Muscle of back (tissue), 13 donors: ENCODE data around the gene LRRC4C. TPM values are rescaled to one million over a fixed set of nuclear protein-coding genes. Genes with fewer than 3 reads are reported as not detected.

Experiments
- DNase-seq, 3 donors: peaks; one replicate each; pipeline versions ENCODE4 v3.0.0 to v3.0.0-alpha.2; 2013
- long read RNA-seq, 9 donors: transcript quantifications; one replicate each; lab custom pipeline, GENCODE V29; 2026
- polyA plus RNA-seq, 10 donors: library from polyadenylated mRNA; unstranded; fragments of 120-200 nt; gene quantifications; one replicate each; pipeline ENCODE4 v1.2.1, GENCODE V29; 2013; ENCODE audit not compliant: insufficient read length in 10 of 10

The LRRC4C gene
- polyA plus RNA-seq: 1 to 10 TPM; 1.8 to 5.4 (median 3.4) TPM
- long read RNA-seq, donor 1: 0 reads
- long read RNA-seq, donor 2: 0 reads
- long read RNA-seq, donor 3: 0 reads
- long read RNA-seq, donor 4: 0 reads
- long read RNA-seq, donor 5: 0 reads
- long read RNA-seq, donor 6, full-length matches to known transcripts: 1 of 1 reads
- long read RNA-seq, donor 6, partial matches to known transcripts: 0 of 1 reads
- long read RNA-seq, donor 6, other reads (novel, unspliced or antisense): 0 of 1 reads
- long read RNA-seq, donor 7: 0 reads
- long read RNA-seq, donor 8: 0 reads
- long read RNA-seq, donor 9: 0 reads

DNA sequence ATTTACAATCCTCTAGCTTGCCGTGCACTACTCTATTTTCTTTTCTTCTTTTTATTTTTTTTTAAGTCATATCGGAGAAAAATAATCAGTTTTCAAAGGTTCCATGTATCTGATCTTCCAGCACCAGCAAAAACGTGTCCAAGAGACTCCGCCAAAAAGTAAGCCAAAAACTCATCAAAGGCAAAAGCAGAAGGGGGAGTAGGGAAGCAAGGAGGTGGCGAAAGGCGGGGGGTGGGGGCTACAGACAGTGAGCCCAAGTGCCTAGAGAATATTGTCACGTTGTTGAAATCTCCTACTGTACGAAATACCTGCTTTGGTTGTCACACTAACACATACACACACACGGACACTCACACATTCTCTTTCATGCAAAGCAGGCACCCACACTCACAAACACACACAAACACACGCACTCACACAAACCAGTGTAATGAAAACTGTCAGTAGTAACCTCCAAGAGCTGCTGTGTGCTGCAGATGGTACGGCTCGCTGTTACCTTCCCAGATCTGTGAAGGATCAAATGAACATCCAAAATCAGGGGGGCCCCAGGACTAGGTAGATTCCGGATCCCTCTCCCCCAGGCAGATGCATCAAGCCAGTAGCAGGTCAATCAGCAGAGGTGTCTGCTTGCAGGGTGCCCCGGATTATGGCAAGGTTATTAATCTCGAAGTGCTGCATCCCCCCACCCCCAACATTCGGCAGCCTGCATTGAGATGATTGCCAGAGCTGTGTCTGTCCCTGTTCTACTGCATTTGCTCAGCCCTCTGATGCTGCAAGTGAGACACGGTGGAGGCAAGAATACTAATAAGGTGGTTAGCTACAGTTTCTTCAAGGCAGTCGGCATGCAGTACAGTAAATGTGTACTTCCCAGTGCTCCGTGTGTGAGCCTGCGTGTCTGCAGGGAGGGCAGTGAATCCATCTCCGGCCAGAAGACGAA, at the start of gene LRRC4C:
Gene LRRC4C (minus strand): TSS at position 188 of the 937 bp plus-strand sequence.
- DNase-seq: peak in 1 of 3 donors; percentile 51

DNA sequence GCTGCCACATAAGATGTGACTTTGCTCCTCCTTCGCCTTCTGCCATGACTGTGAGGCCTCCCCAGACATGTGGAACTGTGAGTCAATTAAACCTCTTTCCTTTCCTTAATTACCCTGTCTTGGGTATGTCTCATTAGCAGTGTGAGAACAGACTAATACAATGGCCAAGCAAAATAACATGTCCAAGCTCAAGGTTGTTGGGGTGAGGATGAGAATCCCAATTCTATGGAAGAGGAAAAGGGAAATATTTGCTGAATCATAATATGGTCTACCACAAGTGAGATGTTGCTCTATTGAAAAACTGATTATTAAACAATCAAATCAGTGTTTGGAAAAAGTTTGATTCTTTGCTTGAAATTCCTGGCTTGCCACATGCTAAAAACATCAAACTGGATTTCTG, 48.7 kb upstream of the LRRC4C start:
- DNase-seq: no peak

DNA sequence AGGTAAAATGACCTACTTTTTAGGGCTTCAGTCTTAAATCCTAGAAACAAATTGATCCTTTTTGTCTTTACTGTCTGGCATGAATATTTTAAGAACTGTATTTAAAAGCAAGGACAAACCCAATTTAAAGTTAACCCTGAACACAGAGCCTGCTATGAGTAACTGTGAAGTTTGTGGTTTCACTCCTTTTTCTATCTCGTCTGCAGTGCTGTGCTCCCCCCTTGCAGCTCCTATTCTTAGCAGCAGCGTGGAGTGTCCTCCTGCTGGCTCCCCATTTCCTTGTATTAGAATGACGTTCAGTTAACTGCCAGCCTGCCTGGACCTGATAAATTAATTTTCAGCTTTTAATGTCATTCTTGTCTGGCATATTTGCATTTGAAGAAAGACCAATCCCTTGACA, 40.0 kb upstream of the LRRC4C start:
- no peak for DNase-seq

DNA sequence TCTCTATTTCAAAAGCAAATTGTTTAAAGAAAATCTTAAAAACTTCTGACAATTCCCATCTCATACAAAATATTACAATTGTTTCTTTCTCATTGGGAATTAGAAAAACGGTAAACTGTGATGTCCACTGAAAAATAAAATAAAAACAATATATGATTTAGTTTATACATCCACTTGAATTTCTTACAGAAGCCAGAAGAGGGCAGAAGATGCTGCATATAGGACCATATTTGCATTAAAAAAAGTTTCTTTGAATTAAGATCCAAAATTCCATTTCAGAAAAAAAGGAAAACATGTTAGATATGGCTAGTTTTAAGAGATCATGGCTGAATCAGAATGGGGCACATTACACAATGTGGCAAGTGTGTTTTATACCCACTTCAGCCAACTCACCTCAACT, 39.3 kb upstream of the LRRC4C start:
- DNase-seq: peak in 2 of 3 donors; percentile 13 to 55

DNA sequence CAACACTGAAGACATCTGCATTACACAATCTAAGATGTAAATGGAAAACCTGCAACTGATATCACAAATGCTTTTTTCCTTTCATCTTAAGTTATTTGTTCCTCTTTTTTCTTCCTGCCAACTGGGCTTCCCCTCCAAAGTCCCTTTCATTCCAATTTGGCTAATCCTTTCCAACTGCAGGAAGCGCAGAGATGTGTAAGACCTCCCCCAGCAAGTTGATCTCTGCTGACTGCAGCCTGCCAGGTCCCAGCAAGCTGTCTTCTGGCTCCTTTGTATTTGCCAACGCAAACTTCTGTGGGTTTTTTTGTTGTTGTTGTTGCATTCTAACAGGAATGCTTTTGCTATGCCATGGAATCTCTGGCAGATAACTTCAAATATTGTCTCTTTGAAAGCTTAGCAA, 38.5 kb upstream of the LRRC4C start:
- peak in 2 of 3 donors; percentile 54 to 74 for DNase-seq

DNA sequence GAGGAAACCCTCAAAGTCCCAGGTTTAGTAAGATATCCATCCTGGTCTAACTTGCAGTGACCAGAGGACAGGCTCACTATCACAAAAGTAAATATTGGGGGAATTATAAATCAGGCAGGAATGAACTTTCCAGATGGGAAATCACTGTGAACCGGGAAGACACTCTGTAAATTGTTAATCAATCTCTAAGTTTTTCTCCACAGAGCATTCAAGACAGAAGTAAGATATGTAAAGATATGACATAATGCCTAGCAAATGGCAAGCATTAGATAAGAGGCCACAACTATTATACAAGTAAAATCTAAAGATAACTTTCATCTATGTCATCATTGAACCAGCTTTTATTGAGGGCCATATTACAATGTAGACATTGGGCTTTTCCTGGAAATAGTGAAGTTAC, 35.3 kb upstream of the LRRC4C start:
- DNase-seq: no peak

DNA sequence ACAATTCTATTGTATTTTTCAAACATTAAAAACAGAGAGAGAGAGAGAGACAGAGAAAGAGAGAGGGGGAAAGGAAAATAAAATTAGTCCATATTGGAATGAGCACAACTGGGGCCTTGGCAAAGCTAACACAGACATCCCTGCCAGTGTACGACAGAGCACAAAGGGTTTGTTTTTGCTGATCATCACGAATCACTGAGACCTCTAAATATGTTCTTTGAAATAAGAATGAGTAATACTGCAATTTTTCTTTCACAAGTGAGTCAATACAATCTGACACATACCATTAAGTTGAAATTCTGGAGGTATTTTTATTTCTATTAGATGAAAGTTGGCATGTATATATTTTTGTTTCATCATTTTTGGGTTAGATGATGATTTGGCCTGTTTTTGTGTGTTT, 27.0 kb upstream of the LRRC4C start:
- no peak for DNase-seq

DNA sequence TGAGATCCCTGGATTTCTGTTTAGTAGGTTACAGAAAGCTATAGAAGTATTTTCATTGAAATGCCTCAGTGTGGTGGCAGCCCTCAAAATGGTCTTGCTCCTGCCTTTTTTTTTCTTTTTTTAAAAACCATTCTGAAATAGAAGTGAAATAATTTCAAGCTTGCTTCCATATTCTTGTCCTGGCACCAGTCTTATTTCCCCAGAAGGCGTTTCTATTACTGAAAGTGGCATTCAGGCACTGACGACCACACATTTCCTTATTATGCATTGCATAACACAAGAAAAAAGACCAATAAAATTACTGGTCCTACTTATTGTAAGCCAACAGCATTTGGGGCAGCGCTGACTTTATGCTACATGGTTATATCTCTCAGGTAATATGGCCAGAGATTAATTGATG, 24.5 kb upstream of the LRRC4C start:
- DNase-seq: no peak

DNA sequence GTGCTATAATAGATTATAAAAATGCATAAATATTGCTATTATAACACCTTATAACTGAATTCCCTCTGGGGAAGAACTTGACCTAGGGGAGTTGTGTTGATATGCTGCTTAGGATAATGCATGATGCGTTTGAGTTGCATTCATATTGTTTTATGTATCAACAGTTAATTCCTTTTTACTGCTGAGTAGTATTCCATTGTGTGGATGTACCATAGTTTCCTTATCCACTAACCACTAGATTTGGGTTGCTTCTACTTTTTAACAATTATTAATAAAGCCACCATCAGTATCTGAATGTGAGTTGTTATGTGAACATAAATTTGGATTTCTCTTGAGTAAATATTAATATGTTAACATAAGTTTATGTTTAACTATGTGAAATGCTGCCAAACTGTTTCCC, 19.7 kb upstream of the LRRC4C start:
- DNase-seq: no peak

DNA sequence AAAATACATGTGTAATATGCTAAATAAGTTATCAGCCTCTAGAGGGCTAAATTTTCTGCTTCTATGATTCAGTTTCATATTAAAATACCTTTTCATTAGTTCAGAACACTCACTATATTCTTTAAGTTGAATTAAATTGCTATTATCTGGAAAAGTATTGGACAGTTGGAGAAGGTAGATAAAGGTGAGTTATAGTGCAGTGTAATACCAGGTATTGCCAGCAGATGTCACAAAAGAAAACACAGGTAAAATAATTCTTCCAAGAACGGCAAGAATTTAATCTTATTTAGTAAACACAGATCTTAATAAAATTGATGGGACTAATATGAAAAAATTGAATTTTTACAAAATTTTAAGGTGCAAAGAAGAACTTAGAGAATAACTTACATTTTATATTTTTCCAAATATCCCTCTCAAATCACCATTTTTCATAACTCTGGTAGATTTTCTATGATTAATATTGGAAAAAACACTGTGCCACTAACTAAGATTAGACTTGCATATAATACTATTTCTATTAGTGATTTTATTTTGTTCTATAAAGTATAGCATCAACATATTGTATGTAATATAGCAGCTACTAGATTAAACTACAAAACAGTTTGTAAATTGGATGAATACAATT, 1.7 kb upstream of the LRRC4C start:
- DNase-seq: peak in 1 of 3 donors; percentile 15

DNA sequence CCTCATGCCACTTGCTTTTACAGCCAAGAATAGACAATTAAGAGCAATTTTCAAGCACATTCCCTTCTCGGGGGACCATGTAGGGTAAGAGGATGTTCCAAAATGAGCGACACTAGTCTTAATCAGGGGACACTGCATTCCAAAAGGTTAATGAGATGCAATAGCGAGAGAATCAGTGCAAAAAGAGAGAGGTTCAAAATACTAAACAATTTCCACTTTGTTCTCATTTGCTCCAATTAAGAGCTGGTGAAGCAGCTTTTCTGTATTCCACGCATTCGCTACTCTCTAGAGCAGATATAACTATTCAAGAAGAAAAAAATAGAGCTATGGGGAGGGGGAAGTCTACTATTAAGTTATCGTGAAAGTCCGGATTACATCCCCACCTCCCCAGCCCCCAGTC, 811 bp downstream of the LRRC4C start:
- peak in 1 of 3 donors; percentile 15 for DNase-seq

DNA sequence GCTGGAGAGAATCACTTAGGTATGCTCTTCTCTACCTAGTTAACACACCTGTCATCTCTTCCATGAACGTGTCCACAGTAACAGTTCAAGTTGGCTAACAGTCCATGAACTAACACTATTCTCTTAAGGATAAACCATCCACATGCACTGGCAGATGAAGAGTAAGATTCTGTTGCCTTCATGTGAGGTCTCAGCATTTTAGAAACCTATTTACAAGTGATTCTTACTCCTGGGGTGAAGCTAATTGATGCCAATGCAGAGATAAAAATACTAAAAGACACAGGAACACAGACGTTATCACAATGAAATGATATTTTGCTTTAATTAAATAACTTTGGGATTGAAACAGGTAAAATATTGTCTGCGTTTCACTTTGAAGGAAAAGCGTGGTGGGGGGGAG, 1.3 kb downstream of the LRRC4C start:
- DNase-seq: no peak

DNA sequence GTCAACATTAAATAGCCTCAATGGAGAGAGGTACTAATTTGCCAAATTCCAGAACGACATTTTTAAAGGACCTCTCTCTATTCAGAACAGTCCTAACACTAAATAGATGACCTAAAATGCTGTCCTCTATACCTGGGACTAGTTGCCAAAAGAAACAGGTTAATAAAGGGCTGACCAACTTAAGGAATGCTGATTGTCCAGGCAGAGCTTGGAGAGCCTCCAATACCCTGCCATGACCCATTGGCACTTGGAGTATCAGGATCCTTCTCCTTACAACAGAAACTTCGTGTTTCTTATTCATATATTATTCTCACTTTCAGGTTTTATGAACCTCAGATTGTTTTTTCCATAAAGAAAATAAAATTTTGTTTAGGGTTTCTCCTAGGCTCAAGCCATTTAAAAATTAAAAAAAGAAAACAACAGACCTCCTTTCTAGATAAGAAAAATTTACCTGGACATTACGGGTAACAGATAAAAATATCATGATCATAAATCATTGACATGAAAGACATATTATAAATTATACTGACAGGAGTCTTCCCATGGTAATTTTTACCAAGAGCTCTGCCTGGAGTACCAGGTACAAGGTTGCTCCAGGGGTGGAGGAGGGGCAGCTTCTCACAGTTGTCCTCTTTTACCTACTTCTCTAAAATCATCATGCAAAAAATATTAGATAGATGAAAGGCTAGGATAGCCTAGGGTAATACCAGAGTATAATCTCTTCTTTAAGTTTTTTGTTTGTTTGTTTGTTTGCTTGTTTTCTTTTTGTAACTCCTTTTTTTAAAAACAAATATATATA, 2.0 kb downstream of the LRRC4C start:
- no peak for DNase-seq

DNA sequence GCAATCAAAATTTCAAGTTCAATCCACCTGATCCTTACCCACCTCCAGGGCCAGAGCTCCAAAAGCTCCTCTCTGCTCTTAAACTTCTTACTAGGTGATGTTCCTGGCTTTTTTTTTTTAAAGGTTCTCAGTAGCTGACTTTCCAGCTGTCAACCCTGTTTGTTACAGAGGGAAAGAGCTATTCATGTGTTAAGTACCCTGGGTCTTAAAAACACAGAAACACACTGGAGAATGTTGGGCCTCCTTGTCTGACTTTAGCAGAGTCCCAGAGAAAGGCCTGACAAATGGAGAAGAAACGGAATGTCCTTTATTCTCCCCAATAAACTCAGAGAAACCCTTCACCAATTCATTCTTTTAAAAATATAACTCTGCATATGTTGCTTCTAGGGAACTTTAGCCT, 3.2 kb downstream of the LRRC4C start:
- no peak for DNase-seq

DNA sequence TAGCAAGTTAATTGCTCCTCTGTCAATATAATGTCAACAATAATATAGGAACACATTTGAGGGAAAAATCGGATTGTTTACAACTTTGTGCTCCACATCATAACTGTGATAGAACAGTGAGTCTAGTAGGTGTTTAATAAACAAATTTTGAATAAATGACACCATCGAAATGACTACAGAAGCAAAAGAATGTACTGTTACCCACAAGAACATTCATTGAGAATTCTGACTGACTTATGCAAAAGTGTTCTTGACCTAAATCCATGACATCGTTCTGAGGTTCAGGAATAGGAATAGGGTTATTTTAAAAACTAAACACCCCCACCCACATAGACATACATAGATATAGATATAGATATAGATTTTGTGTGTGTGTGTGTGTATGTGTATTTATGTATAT, 8.4 kb downstream of the LRRC4C start:
- no peak for DNase-seq

DNA sequence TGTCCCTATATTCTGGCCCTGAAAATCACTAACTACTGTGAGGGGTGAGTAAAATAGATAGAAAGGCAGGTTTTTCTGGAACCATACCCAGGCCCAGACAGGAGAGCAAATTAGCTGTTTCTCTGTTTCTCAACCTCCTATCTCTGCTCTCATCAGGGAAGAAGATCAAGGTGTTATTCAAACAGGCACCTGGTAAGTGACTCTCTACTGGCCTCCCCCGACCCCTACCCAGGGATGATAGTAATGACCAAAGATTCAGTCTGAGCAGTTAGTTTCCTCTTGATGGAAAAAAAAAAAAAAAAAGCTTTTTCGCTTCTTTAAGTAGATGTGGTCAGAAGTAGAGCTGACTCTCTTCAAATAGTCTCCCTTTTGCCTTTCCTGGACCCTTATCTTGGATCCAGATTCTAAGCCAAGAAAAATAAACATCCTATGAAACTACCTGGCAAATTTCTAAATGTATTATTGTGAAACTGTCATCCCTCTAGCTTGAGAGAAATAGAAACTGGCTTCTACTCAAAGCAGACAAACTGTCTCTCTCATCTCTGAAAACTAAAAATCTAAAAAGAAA, 9.9 kb downstream of the LRRC4C start:
- DNase-seq: no peak

DNA sequence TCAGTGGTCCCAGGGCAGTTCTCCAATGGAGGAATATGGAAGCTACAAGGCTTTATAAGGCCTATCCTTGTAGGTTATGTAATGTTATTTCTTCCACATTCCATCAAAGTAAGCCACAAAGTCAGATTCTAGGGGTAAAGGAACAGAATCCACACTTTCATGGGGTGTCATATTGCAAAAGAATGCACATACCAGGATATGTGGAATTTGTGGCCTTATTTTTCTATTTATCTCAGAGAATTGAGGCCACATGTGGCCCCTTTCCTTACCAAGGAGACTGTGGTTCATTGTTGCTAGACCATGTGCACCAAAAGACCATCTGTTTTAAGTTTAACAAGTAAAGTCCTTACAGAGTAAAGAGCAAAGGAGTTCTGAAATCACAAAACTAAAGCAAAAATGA, 12.9 kb downstream of the LRRC4C start:
- no peak for DNase-seq

DNA sequence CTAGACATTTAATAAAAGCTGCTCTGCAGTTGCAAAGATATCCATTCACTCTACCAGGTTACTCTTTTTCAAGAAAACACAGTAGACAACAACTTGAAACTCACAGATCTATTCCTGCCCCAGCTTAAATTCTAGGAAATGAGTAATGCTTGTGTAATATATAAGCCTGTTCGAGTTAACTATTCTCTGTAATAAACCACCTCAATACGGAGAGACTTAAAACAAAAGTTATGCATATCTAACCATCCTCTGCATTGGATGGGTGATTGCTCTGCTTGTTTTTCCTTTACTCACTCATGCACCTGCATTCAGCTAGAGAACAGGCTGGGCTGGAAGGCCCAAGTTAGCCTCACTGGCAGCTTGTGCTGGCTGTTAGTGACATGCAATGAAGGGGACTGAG, 13.3 kb downstream of the LRRC4C start:
- no peak for DNase-seq

DNA sequence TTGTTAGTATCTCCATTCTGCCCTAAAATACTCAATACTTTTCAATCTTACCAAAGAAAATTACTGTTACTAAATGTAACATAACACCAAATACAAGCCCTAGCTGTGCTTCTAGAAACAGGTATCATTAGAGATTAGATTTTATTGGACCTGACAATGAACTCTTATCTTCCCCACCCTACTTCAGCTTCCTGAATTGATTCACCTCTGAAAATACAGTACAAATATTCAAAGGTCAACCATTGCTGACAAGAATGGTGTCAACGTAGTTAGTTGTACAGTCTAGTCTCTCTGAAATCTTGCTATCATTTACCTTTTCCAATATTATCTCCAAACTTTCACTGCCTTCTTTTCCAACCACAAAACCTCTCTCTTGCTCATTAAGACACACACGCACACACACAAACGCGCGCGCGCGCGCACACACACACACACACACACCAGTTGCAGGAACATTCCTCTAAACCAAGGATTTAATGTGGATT, 22.4 kb downstream of the LRRC4C start:
- DNase-seq: no peak

DNA sequence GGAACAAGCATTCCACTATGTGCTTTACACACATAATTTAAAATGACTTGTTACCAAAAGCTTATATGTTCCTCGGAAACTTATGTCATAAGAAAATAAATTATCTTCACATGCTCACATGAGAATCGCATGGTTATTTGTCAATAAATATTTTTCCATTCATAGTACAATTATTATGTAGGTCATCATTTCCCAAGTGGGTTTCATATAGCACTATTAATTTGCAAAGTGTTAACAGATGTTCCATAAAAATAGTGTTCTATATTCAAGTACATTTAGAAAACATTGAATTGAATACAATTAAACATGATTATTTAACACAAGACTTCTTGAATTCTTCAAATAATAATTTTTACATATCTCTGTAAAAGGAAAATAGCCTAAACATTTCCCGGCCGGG, 23.9 kb downstream of the LRRC4C start:
- DNase-seq: peak in 1 of 3 donors; percentile 60

DNA sequence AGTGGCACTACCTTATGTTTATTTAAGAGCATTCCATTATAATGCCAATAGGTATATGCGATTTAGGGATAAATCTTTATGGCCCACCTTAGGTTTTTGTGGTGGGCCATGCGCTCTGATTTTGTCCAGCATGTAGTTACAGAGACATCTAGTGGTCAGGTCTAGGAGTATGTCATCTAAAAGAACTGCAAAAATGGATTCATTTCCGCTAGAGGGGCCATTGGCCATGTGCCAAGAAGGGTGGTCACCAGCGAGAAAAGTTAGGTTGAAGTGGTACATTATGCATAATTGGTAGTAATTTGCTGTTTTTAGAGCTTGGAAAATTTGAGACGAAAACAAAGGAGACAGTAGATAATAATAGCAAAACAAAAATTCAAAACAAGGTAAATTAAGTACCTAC, 27.7 kb downstream of the LRRC4C start:
- DNase-seq: no peak
